NCI-H2171 (cell line): Measurements from ENCODE around the gene CLDN14.
"Not testable (repeated sequence)": the region's sequence is repeated elsewhere in the genome, so short reads cannot be mapped to it uniquely, and the experiment has no call there.

Source experiments
- DNase-seq: peaks from one replicate; lab custom pipeline; 2025; lab: John Stamatoyannopoulos, UW

CLDN14 gene

GRCh38 chr21:36501589-36501892 lies 21.6 kb upstream of the CLDN14 start:
- DNase-seq, result no peak

GRCh38 chr21:36499578-36500471 lies 19.9 kb upstream of the CLDN14 start:
- no peak for DNase-seq

- DNase-seq, result no peak
Observed at GRCh38 chr21:36494557-36494956, 14.6 kb upstream of the CLDN14 start.

- no peak for DNase-seq
Observed at GRCh38 chr21:36491209-36491910, 11.4 kb upstream of the CLDN14 start.

- no peak for DNase-seq
Observed at GRCh38 chr21:36489776-36490165, 9.8 kb upstream of the CLDN14 start.

- DNase-seq, result no peak
Observed at GRCh38 chr21:36489103-36489775, 9.3 kb upstream of the CLDN14 start.

GRCh38 chr21:36487641-36488307 lies 7.9 kb upstream of the CLDN14 start:
- DNase-seq, result no peak

GRCh38 chr21:36486246-36486645 lies 6.3 kb upstream of the CLDN14 start:
- DNase-seq, result no peak

GRCh38 chr21:36485476-36485875 lies 5.6 kb upstream of the CLDN14 start:
- no peak for DNase-seq

- no peak for DNase-seq
Observed at GRCh38 chr21:36483095-36483494, 3.2 kb upstream of the CLDN14 start.

GRCh38 chr21:36482673-36483072 lies 2.8 kb upstream of the CLDN14 start:
- DNase-seq, result no peak

- DNase-seq, result no peak
Observed at GRCh38 chr21:36482181-36482580, 2.3 kb upstream of the CLDN14 start.

- no peak for DNase-seq
Observed at GRCh38 chr21:36481639-36482038, 1.7 kb upstream of the CLDN14 start.

- no peak for DNase-seq
Observed at GRCh38 chr21:36480618-36481017, 696 bp upstream of the CLDN14 start.

- no peak for DNase-seq
Observed at GRCh38 chr21:36478941-36479340, 981 bp downstream of the CLDN14 start.

GRCh38 chr21:36478207-36478701 lies 1.7 kb downstream of the CLDN14 start:
- no peak for DNase-seq

- no peak for DNase-seq
Observed at GRCh38 chr21:36477559-36477958, 2.4 kb downstream of the CLDN14 start.

GRCh38 chr21:36477001-36477400 lies 2.9 kb downstream of the CLDN14 start:
- DNase-seq, result no peak

- not testable (repeated sequence) for DNase-seq
Observed at GRCh38 chr21:36476541-36476940, 3.4 kb downstream of the CLDN14 start.

GRCh38 chr21:36474591-36474990 lies 5.3 kb downstream of the CLDN14 start:
- DNase-seq, result no peak

GRCh38 chr21:36473203-36473602 lies 6.7 kb downstream of the CLDN14 start:
- DNase-seq, result no peak

GRCh38 chr21:36472377-36472776 lies 7.5 kb downstream of the CLDN14 start:
- DNase-seq, result no peak
